HL-60/S4 (cell line): ENCODE data around the gene CARS1.

Source experiments
- in situ Hi-C: fragments of 300-500 bp; cut with MboI; formaldehyde crosslinking; loops from 2 replicates; pipeline ENCODE4 v1.14.3; 2022; ENCODE audit warnings: low sequenced_read_pairs

The CARS1 gene

DNA sequence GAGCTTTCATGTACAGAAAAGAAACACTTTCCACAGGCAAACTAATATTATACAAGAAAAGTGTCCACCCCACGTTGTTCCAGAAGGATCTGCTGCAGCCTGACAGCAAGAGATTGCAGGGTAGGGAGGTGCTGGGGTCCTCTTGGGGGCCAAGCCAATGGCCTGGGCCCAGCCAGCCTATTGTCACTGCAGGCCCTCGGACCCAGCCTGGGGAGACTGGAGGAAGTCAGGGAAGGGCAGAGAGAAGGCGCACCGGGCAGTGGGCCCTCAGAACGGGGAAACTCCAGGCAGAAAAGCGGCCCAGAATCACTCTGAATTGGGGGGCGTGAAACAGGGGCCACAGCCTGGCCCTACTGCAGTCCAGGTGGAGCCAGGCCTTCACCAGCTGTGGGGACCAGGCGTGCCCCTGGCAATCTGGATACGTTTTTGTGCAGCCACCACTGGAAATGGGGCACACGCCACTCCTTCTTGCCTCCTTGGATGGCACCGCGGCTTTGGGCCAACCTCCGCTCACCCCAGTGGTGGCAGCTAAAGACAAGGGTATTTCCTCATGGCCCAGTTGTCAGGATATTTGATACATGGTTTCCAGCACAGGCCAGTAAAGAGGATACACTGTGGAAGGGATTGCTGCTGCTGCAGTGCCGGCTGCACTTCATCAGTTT lies 61.2 kb downstream of the CARS1 start:
- in situ Hi-C loops, result no loop called here

DNA sequence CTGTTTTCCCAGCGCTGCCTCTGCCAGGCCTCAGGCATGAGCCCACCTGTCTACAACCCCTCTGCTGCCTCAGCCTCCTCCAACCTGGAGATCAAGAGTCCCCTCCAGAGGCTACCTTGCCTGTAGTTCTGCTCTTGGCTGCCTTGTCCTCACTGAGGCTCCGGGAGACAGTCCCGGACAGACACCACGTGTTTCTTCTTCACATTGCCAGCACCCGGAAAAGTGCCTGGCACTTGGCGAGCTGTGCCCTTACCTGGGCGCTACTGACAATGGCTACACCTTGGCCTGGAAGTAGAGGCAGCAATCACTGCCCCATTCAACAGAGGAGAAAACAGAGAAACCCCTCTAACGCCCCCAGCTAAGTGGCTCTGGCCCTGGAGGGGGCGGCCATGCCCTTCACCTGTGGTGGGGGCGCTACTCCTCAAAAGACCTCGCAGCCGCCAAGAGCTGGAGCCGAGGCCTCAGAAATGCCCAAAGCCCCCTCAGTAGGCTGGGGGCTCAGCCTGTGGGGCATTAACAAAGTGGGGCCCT lies 62.1 kb downstream of the CARS1 start:
- in situ Hi-C loops, result no loop called here

DNA sequence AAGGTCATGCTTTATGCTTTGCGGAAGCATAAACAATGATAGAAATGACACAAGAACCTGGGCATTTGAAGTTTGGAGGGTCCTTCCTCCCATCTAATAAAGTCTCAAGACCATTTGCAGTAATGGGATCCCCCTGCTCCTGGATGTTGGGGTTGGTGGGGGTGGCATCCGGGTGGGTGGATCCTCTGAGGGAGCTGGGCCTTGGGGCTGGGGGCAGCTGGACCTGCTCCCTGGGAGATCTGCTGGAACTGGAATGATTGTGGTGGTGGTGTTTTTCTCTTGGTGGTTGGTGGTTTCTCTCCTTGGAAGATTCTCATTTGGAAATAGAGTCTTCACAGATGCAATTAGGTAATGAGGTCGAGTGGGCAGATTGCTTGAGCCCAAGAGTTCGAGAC lies 62.9 kb downstream of the CARS1 start:
- in situ Hi-C loops, result no loop called here

DNA sequence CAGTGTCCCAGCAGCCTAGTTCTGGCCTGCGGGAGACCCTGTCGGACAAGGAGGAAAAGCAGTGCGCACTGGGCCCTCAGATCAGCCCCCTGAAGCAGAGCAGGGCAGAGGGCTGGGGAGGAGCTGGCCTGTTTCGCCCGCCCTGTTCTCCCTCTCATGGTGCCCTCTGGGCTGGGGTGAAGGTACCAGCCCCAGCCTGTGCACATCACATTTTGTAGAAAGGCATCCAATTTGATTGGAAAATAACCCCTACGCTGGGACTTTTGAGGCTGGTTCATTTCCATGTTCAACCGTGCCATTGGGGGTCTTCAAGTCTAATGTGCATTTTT lies 64.3 kb downstream of the CARS1 start:
- in situ Hi-C loops, result no loop called here

DNA sequence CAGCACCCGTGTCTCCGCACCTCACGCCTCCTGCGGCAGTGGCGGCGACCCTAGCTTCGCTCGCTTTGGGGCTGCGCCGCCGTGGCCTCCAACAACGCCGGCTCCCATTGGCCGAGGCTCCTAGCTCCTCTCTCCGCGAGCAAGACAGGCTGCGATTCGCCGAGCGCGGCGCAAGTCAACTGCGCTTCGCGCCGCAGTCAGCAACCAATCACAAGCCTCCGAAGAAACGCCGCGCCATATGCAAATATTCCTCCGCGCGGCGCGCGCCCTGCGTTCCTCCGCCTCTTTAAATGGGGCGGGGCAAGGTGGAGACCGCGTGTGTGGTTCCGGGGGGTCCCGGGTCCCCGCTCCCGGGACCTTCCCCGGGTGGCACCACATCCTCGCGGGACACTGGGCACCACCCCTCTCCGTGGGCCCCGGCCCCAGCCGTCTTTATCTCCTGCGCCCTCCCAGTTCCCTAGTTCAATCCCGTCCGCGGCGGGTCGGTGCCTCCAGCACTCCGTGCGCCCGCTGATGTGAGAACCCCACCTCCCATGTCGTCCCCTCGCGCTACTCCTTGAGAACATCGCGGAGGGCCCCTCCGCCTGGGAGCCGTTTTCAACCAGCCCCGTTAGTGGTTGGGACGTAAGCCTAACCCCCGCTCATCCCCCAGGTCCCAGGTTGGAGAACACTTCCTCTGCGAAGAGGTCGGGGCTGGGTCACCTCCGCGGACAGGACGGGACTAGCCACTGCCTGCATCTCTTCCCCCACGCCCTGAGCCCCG lies 64.8 kb downstream of the CARS1 start, which contains the start of gene NAP1L4:
NAP1L4 (minus strand) TSS at position 96 of the 763 bp plus-strand sequence. CDS start 13,109 bp downstream, outside the sequence.
- in situ Hi-C loops, result no loop called here

DNA sequence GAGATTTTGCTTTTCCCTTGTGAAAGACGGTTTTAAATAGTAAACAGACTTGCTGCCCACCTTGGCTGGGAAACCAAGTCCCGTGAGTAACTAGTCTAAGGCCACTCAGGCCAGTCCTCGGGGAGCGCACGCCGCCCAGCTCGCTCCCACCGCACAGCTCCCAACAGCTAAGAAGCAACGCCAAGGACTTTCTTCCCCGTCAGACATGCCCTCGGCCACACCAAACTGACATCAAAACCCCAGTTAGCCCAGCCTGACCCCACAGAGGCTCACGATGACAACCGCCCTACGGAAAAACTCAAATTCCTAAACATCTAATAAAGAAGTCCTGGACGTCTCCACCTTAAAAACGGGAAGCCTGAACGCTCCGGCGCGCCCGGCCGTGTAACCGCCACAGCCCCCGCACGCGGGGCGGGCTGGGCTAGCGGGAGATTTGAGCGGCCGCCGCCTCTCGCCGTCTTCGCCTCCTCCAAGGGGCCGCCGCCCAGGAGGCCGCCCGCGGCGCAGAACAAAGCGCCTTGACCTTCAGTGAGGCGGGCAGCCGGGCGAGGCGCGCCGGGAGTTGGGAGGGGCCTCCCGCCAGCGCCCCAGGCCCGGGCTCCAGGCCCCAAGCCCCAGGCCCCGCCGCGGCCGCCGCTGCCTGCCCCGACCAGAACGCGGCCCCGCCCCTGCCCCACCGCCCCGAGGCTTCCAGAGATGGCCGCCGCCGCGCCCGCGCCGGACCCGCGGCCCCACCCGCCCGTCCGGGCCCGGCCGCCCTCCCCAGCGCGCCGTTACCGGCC lies 65.6 kb downstream of the CARS1 start:
- in situ Hi-C loops, result no loop called here

DNA sequence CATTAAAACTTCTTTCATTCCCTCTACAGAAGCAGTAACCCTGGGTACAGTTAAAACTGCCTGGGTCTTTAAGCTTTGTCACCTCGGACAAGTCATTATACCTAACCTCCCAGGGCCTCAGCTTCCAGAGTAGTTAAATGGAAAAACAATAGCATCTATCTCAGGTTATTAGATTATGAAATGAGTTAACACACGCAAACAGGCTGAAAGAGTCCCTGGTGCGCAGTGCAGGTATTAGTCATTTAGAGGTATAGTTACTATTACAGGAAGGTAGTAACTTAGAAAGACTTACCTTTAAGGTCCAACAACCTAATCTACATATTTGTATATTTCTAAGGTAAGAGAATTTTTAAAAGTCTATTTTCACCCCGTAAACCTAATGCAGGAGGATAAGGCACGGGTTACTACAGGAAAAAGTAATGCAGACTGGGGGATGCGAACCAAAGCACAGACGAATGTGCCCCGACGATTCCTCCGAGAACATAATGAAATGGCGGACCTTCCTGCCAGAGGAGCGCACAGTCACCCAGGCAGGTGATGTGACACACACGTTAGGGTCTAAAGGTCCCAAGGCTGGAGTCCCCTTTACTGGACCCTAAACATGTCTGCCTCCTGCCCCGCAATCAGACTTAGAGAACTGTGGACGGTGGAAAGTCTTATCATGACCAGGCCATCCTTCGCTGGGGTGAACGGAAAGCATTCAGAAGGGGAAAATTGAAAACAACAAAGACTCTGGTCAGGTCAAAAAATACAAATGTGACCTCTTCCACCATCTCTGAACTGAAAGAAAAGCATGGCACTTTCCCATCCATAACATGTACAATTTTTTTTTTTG lies 66.4 kb downstream of the CARS1 start:
- in situ Hi-C loops, result no loop called here

DNA sequence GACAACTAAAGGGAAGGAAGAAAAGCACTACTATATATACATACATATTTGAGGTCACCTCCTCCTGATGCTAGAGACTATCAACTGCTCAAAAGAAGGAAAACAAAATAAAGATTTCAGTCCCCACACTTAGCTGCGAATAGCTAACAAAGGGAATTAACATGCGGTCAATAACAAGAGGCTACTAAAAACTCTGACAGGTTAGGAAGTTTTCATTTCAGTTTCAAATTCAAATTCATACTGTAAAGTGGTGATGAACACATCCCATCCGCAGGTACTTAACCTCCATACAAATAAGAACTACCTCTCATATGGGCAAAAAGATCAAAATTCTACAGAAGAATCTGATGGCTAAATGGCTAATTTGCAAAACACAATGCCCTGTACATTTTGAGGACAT lies 67.7 kb downstream of the CARS1 start:
- in situ Hi-C loops, result no loop called here

DNA sequence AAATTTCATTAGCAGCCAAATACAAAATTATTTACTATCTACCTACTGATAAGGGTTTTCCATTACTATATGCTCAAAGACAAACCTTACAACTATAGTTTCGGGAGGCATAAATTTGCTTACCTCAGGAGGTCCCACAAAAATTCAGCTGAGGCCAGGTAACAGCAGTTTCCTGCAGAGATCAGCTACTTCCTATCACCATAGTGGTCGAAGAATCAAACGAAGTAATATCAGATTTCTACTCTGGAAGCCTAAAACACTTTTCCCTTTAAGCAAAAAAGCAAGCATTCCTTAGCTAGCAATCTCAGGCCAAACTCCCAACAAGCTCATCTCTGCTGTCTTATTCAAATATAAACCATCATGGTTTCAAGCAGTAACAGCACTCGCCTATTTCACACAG lies 68.2 kb downstream of the CARS1 start:
- in situ Hi-C loops, result no loop called here

DNA sequence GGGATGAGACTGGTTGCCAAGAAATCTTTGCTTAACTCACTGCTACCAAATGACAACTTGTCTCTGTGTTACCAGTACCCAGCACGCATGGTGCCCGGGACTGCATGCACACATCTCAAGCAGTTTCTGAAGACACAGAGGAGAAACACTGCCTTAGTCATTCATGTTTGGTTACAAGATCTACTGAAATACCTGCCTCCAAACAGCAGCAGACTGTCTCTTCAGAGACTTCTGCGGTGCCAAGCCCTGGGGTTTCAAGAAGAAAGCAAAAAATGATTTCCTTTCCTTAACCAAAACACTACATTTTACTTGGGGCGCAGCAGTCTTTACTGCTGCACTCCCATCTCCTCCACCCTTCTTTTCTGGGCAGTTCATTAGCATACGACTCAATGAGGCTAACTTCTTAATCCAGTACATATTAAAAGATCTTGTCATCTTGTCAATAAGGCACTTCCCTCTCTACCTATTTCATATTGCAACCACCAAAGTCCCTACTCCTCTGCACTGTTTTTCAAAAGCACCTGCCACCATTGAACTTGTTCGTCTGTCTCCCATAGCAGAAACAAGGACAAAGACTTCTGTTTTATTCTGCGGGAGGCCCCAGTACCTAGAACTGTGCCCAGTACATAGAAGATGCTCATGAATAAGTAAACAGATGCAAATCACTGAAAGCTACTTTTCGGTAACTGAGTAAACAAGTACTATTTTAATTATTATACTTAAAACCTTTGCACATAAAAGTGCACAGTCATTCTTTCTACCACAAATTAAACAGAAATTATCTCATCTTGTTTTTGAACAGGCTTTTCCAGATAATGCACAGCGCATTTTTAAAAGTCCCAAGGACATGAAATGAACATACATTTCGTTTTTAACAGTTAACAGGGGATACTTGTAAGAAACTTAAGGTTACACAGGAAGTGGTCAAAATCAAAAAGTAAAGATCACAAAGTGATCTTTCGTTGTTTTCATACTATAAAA lies 69.1 kb downstream of the CARS1 start:
- in situ Hi-C loops, result no loop called here

DNA sequence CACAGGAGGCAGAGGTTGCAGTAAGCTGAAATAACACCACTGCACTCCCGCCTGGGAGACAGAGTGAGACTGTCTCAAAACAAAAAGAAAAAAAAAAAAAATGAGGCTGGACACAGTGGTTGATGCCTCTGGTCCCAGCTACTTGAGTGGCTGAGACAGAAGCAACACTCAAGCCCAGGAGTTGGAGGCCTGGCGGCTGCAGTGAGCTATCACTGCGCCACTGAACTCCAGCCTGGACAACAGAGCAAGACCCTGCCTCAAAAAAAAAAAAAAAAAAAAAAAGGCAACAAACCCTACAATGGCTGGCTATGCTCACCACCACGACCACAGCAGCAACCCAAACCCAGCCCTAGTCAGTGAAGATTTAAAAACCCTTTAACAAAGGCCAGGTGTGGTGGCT lies 73.3 kb downstream of the CARS1 start:
- in situ Hi-C loops, result no loop called here

DNA sequence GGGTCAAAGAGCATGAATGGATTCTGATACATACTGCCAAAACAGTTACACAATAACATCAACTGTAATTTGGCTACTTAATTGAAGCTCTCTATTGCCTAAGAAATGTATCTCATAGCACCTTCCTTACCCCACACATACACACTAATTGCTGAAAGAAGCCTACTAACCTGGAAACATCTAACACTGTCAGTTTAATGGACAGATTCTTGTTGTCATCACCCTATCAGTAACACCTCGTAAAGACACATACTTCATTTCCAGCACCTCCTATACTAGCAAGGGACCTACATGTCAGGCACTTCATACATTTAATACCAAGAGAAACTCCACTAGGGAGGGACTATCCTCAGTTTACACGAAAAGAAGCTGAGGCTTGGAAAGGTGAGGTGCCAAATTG lies 75.0 kb downstream of the CARS1 start:
- in situ Hi-C loops, result no loop called here

DNA sequence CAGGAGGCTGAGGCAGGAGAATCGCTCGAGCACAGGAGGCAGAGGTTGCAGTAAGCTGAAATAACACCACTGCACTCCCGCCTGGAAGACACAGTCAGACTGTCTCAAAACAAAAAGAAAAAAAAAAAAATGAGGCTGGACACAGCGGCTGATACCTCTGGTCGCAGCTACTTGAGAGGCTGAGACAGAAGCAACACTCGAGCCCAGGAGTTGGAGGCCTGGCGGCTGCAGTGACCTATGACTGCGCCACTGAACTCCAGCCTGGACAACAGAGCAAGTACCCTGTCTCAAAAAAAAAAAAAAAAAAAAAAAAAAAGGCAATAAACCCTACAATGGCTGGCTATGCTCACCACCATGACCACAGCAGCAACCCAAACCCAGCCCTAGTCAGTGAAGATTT lies 76.1 kb downstream of the CARS1 start:
- in situ Hi-C loops, result no loop called here

DNA sequence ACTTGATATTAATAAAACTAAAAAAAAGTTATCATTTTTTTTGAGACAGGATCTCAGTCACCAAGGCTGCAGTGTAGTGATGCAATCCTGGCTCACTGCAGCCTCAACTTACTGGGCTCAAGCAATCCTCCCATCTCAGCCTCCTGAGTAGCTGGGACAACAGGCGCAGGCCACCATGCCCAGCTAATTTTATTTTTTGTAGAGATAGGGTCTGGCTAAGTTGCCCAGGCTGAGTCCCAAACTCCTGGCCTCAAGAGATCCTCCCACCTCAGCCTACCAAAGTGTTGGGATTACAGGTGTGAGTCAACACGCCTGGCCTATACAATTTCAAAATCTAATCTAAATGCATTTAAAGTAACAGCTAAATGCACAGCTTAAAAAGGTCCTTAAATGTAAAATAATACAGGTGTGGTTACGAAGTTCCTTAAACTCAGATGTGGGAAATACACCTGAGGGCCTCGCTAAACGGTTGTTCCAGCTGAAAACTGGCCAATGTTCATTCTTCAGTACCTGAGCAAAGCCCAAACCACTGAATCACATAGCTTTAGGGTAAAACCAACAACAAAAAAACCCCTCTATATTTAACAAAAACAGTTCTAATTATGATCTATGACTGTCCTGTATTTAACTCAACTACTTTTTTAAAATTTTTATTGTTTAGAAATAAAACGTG lies 76.9 kb downstream of the CARS1 start:
- in situ Hi-C loops, result no loop called here

DNA sequence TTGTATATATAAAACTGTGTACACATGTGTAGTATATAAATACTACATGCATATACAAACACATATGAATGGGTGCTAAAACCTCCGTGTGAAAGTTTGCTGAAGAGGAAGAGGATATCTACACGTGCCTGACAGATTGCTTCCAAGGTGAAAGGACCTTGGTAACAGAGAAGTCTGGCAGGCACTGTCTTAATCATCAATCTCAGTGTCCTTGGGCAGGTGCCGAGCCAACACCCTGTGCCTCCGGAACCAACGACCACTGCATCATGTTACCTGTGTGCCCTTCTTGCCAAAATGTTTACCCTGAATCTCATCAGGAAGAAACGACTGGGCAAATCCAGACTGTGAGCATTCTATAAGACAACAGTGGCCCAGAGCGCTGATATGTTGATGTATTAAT lies 80.1 kb downstream of the CARS1 start:
- in situ Hi-C loops, result no loop called here

DNA sequence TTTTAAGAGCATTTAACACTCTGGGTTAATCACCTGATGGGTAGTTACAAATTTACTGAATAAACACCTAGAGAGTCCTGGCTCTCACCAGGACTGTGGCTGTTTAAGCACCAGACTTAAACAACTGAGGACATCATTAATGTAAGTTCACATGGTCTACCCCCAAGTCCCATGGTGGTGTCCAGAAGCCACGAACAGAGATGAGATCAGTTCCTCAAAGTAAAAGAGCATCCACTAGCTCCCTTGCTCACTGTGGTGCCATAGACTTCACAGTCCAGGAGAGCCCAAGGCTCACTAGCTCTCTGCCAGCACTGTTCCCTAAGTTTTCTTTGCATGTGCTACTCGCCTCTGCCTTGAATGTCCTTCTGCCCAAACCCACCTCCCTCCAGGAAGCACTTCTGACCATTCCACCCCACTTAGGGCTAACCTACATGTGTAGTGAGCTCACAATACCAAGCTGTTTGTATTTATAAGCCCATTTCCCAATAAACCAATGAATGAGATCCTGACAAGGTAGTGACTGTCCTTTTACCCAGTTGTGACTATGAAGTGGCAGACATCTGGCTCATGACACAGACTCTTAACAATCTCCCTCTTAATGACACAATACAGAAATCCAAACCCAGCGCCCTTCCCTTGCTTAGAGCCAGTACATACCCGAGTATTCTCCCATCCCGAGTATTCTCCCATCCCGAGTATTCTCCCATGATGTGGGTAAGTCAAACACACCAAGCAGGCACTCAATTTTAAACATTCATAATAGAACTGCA lies 80.7 kb downstream of the CARS1 start:
- in situ Hi-C loops, result no loop called here

DNA sequence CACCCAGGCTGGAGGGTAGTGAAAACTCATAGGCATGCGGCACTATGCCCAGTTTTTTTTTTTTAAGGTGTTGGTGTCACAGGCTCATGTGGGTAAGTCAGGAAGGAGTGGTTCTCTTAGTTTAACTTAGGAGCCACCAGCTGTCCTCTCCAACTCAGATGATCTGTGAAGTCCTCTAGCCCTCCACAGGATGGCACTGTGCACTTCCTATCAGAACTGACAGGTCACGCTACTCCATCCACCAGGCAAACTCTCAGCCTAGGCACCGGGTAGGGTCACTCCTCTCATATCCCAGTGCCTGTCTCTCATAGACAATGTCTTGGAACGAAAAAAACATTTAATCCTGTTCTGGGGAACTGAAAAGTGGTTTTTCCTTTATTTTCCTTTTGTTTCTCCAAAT lies 81.6 kb downstream of the CARS1 start:
- in situ Hi-C loops, result no loop called here

DNA sequence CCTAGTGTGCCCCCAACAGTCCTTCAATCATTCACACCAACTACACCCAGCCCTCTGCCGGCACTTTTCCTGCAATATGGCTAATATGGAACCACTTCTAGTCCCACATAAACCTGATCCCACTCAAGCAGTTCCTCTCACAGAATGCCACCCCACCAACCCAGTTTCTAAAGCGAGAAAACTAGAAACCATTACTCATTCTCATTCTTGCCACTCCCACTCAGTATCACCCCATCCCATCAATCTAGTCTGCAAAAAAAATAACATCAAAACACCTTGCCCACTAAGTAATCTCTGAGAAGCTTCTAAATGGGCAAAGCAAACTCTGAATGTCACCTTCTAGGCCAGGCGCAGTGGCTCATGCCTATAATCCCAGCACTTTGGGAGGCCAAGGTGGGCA lies 83.0 kb downstream of the CARS1 start:
- in situ Hi-C loops, result no loop called here
